Right cardiac atrium (tissue), 5 donors: Measurements from ENCODE around the gene GPX2. TPM values are rescaled to one million over a fixed set of nuclear protein-coding genes. Genes with fewer than 3 reads are reported as not detected.
A peak's percentile ranks its signal among the peaks of the same experiment; 100 is the strongest.

Experiments used
- ATAC-seq, 2 donors: fragments of 200-7000 bp; cut with Tn5 transposase; one replicate each; pipeline versions ENCODE4 v1.8.0 to v1.9.1; 2020; ENCODE audit warnings: moderate library complexity in 2 of 2, mild to moderate bottlenecking in 1 of 2
- DNase-seq, 3 donors: peaks; one replicate each; pipeline ENCODE4 v3.0.0-alpha.2; 2020
- H3K27ac ChIP-seq: one replicate; pipeline ENCODE4 v1.5.1; 2013; ENCODE audit warnings: mild to moderate bottlenecking, low read length, control low read depth, moderate library complexity
- H3K27me3 ChIP-seq: one replicate; pipeline ENCODE4 v1.6.1; 2013; ENCODE audit not compliant: control insufficient read depth, insufficient read depth
- H3K4me1 ChIP-seq: one replicate; pipeline ENCODE4 v1.6.1; 2013; ENCODE audit warnings: low read length; ENCODE audit not compliant: control insufficient read depth, insufficient read depth
- H3K4me3 ChIP-seq: one replicate; pipeline ENCODE4 v1.5.1; 2013; ENCODE audit warnings: low read length, control low read depth
- H3K9me3 ChIP-seq: one replicate; pipeline ENCODE4 v1.6.1; 2013; ENCODE audit warnings: low read length; ENCODE audit not compliant: control insufficient read depth
- WGBS: extraction: QIAGEN DNeasy Blood & Tissue Kit; methylation state at CpG from one replicate; pipeline ENCODE4 v1.1.7; 2013; 5-methylcytosine and 5-hydroxymethylcytosine counted together
- intact Hi-C, 4 donors: fragments of 100-400 bp; cut with DNase I; formaldehyde crosslinking; loops; one replicate each; pipeline versions ENCODE4 v1.11.0 to v1.14.0; 2022 to 2023
- polyA plus RNA-seq: library from polyadenylated mRNA; stranded (reverse); fragments of 200-250 nt; gene quantifications from one replicate; pipeline ENCODE4 v1.2.3, GENCODE V29; 2013
- total RNA-seq, 4 donors: library from RNA; stranded (reverse); fragmentation: NEBNext Ultra II Directional; extraction: Animal tissue kit (Norgen Biotek cat#: 25700); gene quantifications; one replicate each; pipeline ENCODE4 v1.2.1, GENCODE V29; 2021
- donor health status: healthy with polysubstance abuse.
- donor health status: DM: no; HTN: yes; CAD: no.
- donor health status: DM: no; HTN: no; CAD: no.
- donor health status: DM: no; HTN: yes; CAD: no; lungs with severe emphysema.
- donor health status: DM: yes; HTN: yes; CAD: no.

GPX2 gene
- total and polyA plus RNA-seq, 5 donors, result 0.23 TPM; not detected in 4

DNA sequence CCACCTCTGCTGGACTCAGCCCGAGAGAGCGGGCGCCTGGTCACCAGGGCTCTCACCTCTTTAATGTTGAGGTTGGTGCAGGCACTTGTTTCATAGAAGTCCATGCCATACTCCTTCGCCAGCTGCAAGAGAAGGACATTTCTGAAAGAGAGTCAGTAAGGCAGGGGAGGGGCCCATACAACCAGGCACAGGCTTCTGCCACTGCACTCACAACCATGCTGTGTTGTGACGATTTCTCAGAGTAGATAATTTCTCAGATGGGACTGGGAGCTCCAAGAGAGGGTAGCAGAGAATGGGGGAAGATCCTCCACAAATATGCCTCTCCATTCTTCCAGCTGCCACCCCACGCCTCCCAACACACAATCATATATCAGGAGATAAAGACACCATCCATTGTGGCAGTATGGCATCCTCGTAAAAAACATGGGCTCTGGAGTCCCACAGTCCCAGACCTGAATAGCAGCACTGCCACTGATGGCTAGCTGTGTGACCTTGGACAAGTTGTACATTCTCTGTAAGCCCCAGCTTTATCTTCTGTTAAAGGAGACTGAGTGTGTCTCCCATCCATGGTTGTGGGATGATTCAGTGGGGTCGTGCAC, 6.2 kb upstream of the GPX2 start:
- no peak overlapping the region for H3K27ac ChIP-seq
- no peaks in the 10 kb centered on the region for H3K27me3 ChIP-seq
- H3K9me3 ChIP-seq, result no peaks in the 10 kb centered on the region
- ATAC-seq (no peak), DNase-seq (no peak)
- WGBS, result 91% methylated on average over 8 of the region's 8 CpGs
- no peak overlapping the region for H3K4me3 ChIP-seq
- intact Hi-C loops, result no loop called here
- peaks cover 4% of the 10 kb centered on the region for H3K4me1 ChIP-seq

DNA sequence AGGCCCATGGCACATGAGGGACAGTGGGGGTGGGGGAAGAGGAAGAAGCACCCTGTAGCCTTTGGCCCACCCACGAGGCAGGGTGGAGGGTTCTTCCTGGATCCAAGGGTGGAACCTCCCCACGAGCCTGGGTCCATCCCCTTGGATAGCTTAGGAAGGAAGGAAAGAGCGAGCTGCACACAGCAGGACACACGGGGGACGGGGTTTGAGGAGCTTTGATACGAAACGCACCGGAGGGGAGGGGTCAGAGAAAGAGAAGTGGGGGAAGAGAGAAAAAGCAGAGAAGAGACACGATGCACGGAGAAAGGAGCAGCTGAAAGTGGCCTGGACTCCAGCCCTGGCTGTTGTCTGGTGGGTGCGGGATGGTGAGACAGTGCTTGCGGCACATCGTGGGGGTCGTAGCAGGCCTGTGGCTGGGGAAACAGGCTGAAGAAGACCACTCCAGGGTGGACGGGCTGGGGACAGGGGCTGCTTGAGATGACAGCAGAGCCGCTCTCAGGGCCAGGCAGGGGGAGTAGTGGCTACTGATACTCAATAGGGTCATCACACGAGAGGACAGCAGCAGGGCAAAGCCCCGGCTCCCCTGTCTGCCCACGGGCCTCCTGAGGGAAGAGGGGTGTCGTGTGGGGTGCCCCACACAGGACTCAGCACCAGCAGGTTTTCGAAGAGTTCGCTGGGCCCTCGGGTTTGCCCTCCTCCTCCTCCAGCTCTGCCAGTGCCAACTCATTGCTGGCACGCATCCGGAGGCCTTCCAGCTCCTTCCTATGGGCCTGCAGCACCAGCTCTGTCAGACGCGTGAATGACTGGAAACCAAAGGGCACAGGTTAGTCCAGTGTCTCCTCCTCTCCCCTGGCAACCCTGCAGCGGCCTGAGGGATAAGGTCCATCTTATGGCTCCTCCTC, 5.4 kb upstream of the GPX2 start:
- ATAC-seq (peak; percentile 2 to 10), DNase-seq (peak in 1 of 3 donors; percentile 36)
- no peak overlapping the region for H3K27ac ChIP-seq
- no peak overlapping the region for H3K4me3 ChIP-seq
- 85% methylated on average over 28 of the region's 28 CpGs for WGBS
- intact Hi-C loops, result no loop called here
- no peaks in the 10 kb centered on the region for H3K9me3 ChIP-seq
- peaks cover 2% of the 10 kb centered on the region for H3K4me1 ChIP-seq
- no peaks in the 10 kb centered on the region for H3K27me3 ChIP-seq

DNA sequence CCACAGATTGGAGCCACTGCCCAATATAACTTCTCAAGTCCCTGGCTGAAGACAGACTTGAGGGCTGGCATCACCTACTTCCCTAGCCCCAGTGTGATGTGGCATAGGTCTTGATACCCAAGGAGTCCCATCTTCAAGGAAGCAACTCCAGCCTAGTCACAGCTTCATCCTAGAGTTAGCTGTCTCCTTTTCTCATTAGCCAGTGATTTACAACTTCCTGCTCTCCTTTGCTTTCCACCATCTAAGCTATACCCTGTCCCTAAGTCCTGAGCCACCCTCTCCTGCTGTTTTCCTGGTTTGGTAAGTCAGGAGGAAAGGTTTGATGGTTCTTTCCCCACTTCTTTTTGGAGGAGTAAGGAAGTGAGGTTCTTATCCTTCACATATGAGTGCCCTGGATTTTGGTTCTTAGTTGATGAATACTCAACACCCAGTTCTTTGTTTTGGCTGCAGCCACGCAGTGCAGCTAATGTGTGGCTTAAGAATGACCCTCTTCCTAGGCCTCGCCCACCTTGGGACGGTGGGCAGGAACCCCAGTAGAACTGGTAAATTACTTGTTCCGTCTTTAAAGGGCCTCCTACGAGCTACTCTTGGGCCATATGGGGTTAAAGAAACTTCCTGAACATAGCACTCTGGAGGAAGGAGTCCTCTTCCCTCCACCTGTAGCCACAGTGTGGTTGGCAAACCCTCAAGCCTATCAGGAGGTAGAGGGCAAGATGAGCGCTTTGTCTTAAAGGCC, 3.9 kb upstream of the GPX2 start:
- WGBS, result 93% methylated on average over 6 of the region's 6 CpGs
- intact Hi-C loops, result no loop called here
- H3K27me3 ChIP-seq, result no peaks in the 10 kb centered on the region
- no peaks in the 10 kb centered on the region for H3K4me1 ChIP-seq
- H3K9me3 ChIP-seq, result no peaks in the 10 kb centered on the region
- H3K4me3 ChIP-seq, result no peak overlapping the region
- ATAC-seq, result no peak
- H3K27ac ChIP-seq, result no peak overlapping the region
- DNase-seq, result no peak

DNA sequence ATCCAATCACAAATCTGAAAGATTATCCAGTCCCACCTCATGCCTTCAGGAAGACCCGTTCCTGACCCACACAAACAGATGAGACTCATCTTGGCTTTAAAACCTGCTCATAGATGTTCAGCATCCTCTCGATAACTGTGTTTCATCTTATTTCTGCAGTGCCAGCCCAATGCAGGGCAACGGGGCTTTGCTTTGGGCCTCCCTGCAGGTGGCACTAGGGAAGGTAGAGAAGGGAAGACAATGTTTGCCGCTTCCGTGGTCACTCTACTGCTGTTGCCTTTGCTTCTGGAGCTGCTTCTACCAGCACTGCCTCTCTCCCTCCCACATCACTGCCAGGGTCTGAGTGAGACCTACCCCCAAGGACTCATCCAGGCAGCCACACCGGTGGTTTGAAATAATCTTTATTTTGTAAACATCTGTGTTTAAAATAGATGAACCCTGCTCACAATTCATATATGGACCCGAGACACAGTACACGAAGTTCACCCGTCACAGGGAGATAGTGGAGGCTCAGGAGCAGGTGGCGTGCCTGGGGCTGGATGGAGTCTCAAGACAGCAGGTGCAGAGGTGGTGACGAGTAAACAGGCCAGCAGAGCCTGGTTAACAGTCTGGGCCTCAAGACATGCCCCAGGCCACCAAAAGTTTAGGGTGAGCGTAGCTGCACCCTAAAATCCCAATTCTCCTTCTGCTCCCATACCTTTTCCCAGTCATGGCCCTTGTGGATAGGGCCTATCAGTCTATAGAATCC, 3.1 kb upstream of the GPX2 start:
- intact Hi-C loops, result no loop called here
- H3K27ac ChIP-seq, result no peak overlapping the region
- no peak overlapping the region for H3K4me3 ChIP-seq
- no peaks in the 10 kb centered on the region for H3K27me3 ChIP-seq
- ATAC-seq, result no peak
- DNase-seq, result no peak
- 91% methylated on average over 12 of the region's 12 CpGs for WGBS
- H3K9me3 ChIP-seq, result no peaks in the 10 kb centered on the region
- H3K4me1 ChIP-seq, result no peaks in the 10 kb centered on the region

DNA sequence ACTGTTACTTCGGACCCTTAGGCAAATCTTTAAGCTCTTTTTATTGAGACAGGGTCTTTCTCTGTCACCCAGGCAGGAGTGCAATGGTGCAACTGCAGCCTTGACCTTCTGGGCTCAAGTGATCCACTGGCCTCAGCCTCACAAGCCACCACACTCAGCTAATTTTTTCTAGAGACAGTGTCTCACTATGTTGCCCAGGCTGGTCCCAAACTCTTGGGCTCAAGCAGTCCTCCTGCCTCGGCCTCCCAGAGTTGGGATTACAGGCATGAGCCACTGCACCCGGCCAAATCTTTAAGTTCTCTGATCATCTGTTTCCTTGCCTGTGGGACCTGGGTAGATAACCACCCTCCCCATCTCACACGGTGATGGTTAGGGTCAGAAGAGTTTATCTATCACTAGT, 2.3 kb upstream of the GPX2 start:
- Histone ChIP-seq H3K27me3 (no peaks in the 10 kb centered on the region), H3K4me3 (no peak overlapping the region), H3K9me3 (no peaks in the 10 kb centered on the region), H3K4me1 (no peaks in the 10 kb centered on the region), H3K27ac (no peak overlapping the region)
- intact Hi-C loops, result no loop called here
- ATAC-seq, result no peak
- DNase-seq, result no peak
- WGBS, result 86% methylated on average over 4 of the region's 4 CpGs

- H3K4me3 ChIP-seq, result no peak overlapping the region
- WGBS, result 83% methylated on average over 2 of the region's 2 CpGs
- no peaks in the 10 kb centered on the region for H3K4me1 ChIP-seq
- H3K27me3 ChIP-seq, result no peaks in the 10 kb centered on the region
- ATAC-seq (peak in 1 of 2 donors; percentile 27), DNase-seq (no peak)
- H3K9me3 ChIP-seq, result no peaks in the 10 kb centered on the region
- no peak overlapping the region for H3K27ac ChIP-seq
- intact Hi-C loops, result no loop called here
Observed at GRCh38 chr14:64944041-64944440, 1.5 kb upstream of the GPX2 start.

- 78% methylated on average over 6 of the region's 6 CpGs for WGBS
- intact Hi-C loops, result no loop called here
Observed at GRCh38 chr14:64943556-64943955, 1.0 kb upstream of the GPX2 start.

DNA sequence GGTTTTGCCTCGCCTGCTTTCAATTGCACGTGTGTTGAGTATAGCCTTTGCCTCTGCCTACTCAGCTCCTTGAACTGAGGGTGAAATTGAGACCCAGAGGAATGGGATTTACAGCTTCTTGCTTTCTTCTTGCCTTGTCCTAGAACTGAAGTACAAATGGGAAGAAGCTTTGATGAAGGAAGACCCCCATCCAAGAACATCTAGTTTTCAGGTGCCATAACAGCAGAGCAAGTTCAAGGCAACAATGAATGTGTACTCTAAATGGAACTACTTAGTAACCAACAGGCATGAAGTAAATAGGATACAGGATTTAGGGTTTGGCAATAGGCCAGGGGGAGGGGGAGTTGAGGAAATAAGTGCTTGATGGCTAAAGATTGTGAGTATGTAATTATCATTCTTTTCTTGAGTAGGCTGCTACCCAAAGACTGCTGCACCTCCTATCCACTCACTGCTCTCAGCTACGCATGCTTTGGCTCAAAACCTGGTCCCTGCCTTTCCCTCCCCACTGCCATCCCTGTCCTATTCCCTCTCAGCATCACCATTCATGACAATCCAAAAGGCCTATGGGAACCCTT, 2.1 kb downstream of the GPX2 start:
- H3K27me3 ChIP-seq, result no peaks in the 10 kb centered on the region
- H3K27ac ChIP-seq, result no peak overlapping the region
- no peaks in the 10 kb centered on the region for H3K9me3 ChIP-seq
- 95% methylated on average over 3 of the region's 3 CpGs for WGBS
- H3K4me1 ChIP-seq, result no peaks in the 10 kb centered on the region
- ATAC-seq (no peak), DNase-seq (no peak)
- intact Hi-C loops, result no loop called here
- H3K4me3 ChIP-seq, result no peak overlapping the region

More at GRCh38 chr14:64943556-64943955, 1.0 kb upstream of the GPX2 start:
- H3K9me3 ChIP-seq, result no peaks in the 10 kb centered on the region
- no peak overlapping the region for H3K4me3 ChIP-seq
- no peak for ATAC-seq
- H3K27me3 ChIP-seq, result no peaks in the 10 kb centered on the region
- H3K27ac ChIP-seq, result no peak overlapping the region
- H3K4me1 ChIP-seq, result no peaks in the 10 kb centered on the region
- DNase-seq, result no peak

DNA sequence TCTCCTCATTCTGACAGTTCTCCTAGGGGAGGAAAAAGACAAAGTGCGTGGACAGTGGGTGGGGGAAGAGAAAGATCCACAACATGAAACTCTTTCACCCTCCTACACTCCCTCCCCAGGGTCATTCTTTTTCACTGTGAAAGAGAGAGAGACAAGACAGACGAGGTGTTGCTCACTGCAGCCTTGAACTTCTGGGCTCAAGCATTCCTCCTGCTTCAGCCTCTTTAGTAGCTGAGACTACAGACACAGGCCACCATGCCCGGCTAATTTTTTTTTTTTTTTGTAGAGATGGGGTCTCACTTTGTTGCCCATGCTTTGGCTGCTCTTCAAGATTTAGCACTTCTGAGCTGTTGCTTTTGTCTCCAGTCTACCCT, 2.7 kb downstream of the GPX2 start:
- Histone ChIP-seq H3K4me1 (no peaks in the 10 kb centered on the region), H3K27ac (no peak overlapping the region), H3K27me3 (no peaks in the 10 kb centered on the region), H3K9me3 (no peaks in the 10 kb centered on the region), H3K4me3 (no peak overlapping the region)
- DNase-seq (no peak), ATAC-seq (no peak)
- WGBS, result 81% methylated on average over 3 of the region's 3 CpGs
- intact Hi-C loops, result no loop called here

DNA sequence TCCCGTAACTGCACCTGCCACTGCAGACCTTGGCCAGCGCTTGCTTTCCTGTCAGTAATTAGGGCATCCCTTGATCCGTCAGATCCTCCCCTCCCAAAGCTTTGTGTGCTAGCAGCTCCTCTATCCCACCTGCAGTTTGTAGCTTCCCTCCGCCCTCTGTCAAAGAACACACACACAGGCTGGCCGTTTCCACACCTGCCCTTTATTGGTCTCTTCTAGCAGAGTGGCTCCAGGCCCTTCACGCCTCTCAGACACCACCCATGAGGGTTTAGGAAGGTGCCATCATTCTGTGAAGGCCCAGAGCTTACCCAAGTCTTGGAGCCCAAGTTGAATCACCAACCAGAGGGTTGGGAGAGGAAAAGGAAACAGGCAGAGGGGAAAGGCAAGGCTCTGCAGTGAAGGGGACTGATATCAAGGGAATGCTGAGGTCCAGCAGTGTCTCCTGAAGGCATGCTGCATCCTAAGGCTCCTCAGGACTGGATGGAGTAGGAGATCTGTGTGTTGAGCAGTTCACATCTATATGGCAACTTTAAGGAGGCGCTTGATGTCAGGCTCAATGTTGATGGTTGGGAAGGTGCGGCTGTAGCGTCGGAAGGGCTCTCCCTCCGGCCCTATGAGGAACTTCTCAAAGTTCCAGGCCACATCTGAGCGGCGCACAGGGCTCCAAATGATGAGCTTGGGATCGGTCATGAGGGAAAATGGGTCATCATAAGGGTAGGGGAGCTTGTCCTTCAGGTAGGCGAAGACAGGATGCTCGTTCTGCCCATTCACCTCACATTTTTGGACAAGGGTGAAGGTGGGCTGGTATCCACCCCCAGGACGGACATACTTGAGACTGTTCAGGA, 3.4 kb downstream of the GPX2 start:
- DNase-seq (no peak), ATAC-seq (no peak)
- Histone ChIP-seq H3K9me3 (no peaks in the 10 kb centered on the region), H3K27ac (no peak overlapping the region), H3K27me3 (no peaks in the 10 kb centered on the region), H3K4me3 (no peak overlapping the region), H3K4me1 (no peaks in the 10 kb centered on the region)
- intact Hi-C loops, result no loop called here
- WGBS, result 94% methylated on average over 17 of the region's 17 CpGs
